GM21619 (cell line): Measurements from ENCODE around the gene OSTC.

ENCODE experiments used
- ATAC-seq: cut with Tn5 transposase; IDR thresholded peaks from one replicate; pipeline ENCODE4 v1.9.1; 2021; ENCODE audit not compliant: unreplicated experiment

The OSTC gene

GRCh38 chr4:108644237-108644636, 6.2 kb upstream of the OSTC start:
- no peak for ATAC-seq

GRCh38 chr4:108646706-108647105, 3.7 kb upstream of the OSTC start:
- ATAC-seq: no peak

- ATAC-seq: peak; percentile 24
Measured at GRCh38 chr4:108649863-108650211, 562 bp upstream of the OSTC start.

- ATAC-seq: peak; percentile 26
Measured at GRCh38 chr4:108651014-108651791, 804 bp downstream of the OSTC start.

- ATAC-seq: no peak
Measured at GRCh38 chr4:108662629-108663028, 12.2 kb downstream of the OSTC start.

- no peak for ATAC-seq
Measured at GRCh38 chr4:108674356-108674977, 24.1 kb downstream of the OSTC start.

- ATAC-seq: no peak
Measured at GRCh38 chr4:108681321-108681809, 31.0 kb downstream of the OSTC start.

- ATAC-seq: no peak
Measured at GRCh38 chr4:108683479-108683878, 33.1 kb downstream of the OSTC start.

GRCh38 chr4:108685036-108685686, 34.8 kb downstream of the OSTC start:
- no peak for ATAC-seq

- ATAC-seq: no peak
Measured at GRCh38 chr4:108690738-108691137, 40.3 kb downstream of the OSTC start.

- no peak for ATAC-seq
Measured at GRCh38 chr4:108693211-108693610, 42.8 kb downstream of the OSTC start.

- ATAC-seq: no peak
Measured at GRCh38 chr4:108693819-108694218, 43.4 kb downstream of the OSTC start.

- no peak for ATAC-seq
Measured at GRCh38 chr4:108694423-108694822, 44.0 kb downstream of the OSTC start.

- no peak for ATAC-seq
Measured at GRCh38 chr4:108695062-108695461, 44.7 kb downstream of the OSTC start.

GRCh38 chr4:108696160-108696559, 45.8 kb downstream of the OSTC start:
- no peak for ATAC-seq

GRCh38 chr4:108700081-108700757, 49.8 kb downstream of the OSTC start:
- no peak for ATAC-seq

GRCh38 chr4:108702960-108703359, 52.6 kb downstream of the OSTC start:
- no peak for ATAC-seq

GRCh38 chr4:108703370-108703769, 53.0 kb downstream of the OSTC start:
- ATAC-seq: no peak

GRCh38 chr4:108703966-108704365, 53.6 kb downstream of the OSTC start:
- ATAC-seq: no peak

GRCh38 chr4:108706289-108706688, 55.9 kb downstream of the OSTC start:
- ATAC-seq: no peak

- ATAC-seq: no peak
Measured at GRCh38 chr4:108709234-108709633, 58.8 kb downstream of the OSTC start.
